ENCODE measurements around the gene PLEKHA8.
A peak's percentile ranks its signal among the peaks of the same experiment; 100 is the strongest.
"Not testable (repeated sequence)": the region's sequence is repeated elsewhere in the genome, so short reads cannot be mapped to it uniquely, and the experiment has no call there.

PLEKHA8 gene

DNA sequence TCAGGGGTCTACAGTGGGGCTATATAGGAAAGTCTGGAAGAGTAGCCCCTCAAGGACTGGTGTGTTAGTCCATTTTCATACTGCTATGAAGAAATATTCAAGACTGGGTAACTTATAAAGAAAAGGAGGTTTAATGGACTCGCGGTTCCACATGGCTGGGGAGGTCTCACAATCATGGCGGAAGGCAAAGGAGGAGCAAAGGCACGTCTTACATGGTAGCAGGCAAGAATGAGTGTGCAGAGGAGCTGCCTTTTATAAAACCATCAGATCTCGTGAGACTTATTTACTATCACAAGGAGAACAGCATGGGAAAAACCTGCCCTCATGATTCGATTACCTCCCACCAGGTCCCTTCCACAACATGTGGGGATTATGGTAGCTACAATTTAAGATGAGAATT is 4.7 kb upstream of the PLEKHA8 start:
- DNase-seq (ENCODE audit: low spot score) = no peak

GRCh38 chr7:30026229-30027064 is 1.8 kb upstream of the PLEKHA8 start, which contains the start of gene FKBP14:
TSS of gene FKBP14 (minus strand) at chr7:30026702. CDS start at chr7:30026508, 194 bp downstream.
- DNase-seq (ENCODE audit: low spot score) = peak; percentile 97

DNA sequence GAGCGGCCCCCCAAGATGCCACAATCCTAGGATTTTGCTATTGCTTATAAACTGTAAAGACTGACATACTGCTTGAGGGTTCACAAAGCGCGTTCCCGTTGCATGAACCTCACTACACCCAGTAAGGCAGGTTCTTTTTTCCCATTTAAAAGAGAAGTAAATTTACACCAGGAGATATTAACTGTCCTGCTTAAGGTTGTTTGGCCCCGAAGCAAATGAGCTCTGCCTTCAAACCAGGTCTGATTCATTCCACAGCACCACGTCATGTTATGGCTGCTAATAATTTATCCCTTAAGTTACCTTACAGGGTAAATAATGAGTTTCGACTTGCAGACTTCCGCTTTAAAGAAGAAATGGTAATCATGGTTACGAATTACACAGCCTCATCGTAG is 1.2 kb upstream of the PLEKHA8 start:
- no peak for DNase-seq (ENCODE audit: low spot score)

- DNase-seq (ENCODE audit: low spot score) = no peak
Observed at GRCh38 chr7:30027740-30028215, 434 bp upstream of the PLEKHA8 start.

DNA sequence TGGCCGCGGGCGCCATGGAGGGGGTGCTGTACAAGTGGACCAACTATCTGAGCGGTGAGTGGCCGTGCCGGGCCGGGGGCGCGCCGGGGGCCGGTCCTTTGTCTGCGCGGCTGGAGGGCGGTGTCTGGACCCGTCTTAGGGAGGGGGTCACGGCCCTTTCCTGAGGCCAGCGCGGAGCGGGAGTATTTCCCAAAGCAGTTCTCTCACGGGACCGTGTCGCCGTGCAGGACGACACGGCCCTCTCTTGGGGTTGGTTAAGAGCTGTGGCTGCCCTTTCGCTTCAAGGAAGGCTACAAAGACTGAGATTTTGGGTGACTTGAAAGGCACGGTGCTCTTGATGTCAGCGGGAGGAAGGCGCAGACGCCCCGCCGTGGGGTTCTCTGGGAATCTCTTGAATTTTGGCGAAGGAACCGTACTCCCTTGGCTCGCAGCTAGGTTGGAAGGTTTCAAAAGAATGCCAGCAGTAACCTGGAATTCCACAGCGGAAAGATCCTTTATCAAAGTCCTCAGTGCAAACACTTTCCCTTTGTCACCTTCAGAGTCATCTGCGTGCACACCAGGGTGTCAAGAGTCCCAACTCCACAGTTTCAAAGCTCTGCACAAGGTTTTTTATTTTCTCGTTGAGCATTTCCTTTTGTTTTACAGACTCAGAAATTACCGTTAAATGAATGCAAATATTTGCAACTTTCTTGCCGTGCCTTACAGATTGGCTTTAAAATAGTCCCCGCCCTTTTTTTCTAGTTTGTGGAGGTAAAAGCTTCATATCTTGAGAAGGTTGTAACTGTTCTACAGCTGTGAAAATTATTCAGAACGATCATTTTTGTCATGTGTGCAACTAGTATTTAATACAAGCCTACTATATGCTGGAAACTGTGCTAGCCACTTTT is 780 bp downstream of the PLEKHA8 start:
- DNase-seq (ENCODE audit: low spot score) = peak; percentile 24

DNA sequence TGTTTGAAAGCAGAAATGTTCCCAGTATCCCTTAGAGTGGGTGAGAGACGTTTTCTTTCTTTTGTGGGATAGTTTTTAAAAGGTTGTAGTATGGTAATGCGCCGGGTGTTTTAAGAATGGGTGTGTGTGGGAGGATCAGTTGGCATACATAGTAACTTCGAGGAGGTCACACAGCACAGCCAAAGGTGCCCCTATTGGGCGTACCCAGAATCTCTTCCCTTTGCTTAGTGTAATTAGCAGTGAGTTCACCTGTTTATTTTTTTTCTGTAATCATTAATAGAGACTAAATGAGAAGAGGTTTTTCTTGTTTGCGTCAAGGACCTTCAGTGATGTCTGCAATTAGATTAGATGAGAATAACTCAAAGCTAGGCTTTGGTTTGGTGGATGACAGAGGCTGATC is 1.5 kb downstream of the PLEKHA8 start:
- no peak for DNase-seq (ENCODE audit: low spot score)

- DNase-seq (ENCODE audit: low spot score) = no peak
Observed at GRCh38 chr7:30032310-30033125, 4.3 kb downstream of the PLEKHA8 start.

GRCh38 chr7:30034501-30034900 is 6.3 kb downstream of the PLEKHA8 start:
- no peak for DNase-seq (ENCODE audit: low spot score)

GRCh38 chr7:30036220-30036619 is 8.0 kb downstream of the PLEKHA8 start:
- no peak for DNase-seq (ENCODE audit: low spot score)

DNA sequence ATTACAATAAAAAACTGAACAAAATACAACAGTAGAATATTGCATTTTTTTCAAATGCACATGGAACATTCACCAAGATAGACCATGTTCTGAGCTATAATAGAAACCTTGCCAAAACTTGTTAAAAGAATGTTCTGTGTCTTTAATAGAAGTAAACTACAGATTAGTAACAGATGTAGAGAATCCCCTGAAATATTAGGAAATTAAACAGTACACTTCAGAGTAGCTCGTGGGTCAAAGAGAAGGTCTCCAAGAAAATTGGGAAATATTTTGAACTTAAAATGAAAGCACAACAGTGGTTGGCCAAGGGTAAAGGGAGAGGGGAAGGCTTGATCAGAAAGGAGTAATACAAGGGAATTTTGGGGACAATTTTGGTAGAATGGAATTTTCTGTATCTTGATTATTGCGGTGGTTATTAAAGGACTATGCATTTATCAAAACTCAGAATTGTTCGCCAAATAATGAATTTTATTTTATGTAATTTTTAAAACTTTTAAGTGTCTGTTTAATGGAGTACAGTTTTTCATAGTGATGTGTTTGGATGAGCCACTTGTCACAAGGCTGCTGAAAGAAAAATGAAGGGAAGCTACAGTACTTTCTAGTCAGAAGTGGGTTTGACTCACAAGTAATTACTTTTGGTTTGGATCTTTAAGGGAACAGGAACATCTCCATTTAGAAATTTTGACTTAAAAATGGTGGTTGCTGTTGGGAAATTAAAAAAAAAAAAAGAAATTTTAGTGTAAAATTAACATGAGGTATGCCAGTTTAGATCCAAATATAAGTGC is 10.2 kb downstream of the PLEKHA8 start:
- DNase-seq (ENCODE audit: low spot score) = no peak

GRCh38 chr7:30040938-30041337 is 12.7 kb downstream of the PLEKHA8 start:
- no peak for DNase-seq (ENCODE audit: low spot score)

- DNase-seq (ENCODE audit: low spot score) = no peak
Observed at GRCh38 chr7:30041526-30042269, 13.5 kb downstream of the PLEKHA8 start.

GRCh38 chr7:30046127-30046770 is 18.0 kb downstream of the PLEKHA8 start:
- no peak for DNase-seq (ENCODE audit: low spot score)

DNA sequence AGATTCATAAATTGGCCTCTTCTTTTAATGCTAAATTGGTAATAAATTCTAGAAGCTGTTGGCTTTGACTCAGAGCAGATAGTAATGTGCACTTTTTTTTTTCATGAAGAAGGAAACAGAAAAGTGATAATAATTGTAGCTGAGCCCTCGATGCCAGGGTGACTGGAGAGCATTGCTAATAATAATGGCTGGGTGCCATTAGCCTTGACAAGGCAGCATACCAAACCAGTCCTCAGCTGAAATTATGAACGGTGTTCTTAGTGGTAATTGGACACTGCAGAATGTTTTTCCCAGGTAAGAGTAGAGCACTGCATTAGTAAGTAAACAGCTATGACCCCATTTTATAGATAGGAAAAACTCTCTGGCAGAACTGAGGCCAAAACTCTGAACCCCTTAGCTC is 18.9 kb downstream of the PLEKHA8 start:
- DNase-seq (ENCODE audit: low spot score) = no peak

DNA sequence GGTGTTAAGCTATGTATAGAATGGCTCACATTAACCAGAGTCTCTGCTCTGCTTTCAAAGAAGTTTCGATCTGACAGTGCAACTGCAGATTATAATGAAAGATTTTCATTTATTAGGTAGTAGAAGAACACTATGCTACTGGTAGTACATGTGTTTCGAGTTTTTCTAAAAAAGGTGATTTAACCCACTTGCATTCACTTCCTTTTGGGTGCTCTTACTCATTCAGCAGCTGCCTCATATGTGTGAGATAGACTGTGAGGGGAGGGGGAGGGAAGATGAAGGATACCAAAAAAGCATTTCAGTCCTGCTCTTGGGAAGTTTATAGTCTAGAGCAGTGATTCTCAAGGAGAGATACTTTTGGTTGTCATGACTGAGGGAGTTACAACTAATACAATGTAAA is 20.4 kb downstream of the PLEKHA8 start:
- DNase-seq (ENCODE audit: low spot score) = no peak

- no peak for DNase-seq (ENCODE audit: low spot score)
Observed at GRCh38 chr7:30049173-30049572, 21.0 kb downstream of the PLEKHA8 start.

DNA sequence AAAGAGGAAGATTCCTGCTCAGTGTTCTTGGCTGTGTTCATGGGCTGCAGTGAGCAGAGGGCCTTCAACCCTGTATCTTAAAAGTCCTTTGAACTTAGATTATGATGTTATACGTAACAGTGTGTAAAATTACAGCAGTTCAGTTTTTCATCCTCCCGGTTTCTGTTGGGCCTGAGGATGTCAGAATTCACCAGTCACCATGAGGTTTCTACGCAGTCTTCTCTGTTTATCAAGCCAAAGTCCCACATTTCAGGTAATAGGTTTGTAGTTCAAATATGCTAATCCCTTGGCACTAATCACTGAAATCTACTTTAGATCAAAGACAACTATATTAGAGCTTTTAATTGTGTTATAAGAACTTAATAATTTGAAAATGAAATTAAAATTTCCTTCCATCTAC is 24.9 kb downstream of the PLEKHA8 start:
- DNase-seq (ENCODE audit: low spot score) = no peak

DNA sequence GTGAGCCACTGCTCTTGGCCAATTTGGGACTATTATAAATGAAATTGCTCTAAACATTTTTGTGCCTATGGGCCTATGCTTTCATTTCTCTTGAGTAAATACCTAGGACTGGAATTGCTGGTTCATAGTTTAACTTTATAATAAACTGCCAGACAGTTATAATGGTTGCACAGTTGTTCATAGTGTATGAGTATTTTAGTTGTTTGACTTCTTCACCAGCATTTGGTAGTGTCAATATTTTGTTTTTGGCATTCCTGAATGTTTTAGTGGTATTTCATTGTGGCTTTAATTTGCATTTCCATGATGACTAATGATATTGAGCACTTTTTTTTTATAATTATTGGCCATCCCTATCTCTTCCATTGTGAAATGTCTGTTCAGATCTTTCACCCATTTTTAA is 29.5 kb downstream of the PLEKHA8 start:
- no peak for DNase-seq (ENCODE audit: low spot score)

DNA sequence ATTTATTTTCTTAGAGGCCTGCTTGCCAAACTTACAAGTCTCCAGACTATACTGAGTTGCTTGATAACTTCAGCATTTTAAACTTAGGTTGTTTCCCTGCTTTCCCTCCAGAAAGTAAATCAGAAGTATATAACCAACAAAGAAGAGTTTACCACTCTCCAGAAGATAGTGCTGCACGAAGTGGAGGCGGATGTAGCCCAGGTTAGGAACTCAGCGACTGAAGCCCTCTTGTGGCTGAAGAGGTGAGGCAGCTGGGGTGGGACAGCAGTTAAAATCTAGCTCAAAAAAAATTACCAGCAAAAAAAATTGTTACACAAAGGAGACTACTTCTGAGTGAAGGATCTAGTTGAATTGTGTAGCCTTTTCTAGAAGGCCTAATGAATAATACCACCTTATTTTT is 33.6 kb downstream of the PLEKHA8 start:
- DNase-seq (ENCODE audit: low spot score) = not testable (repeated sequence)

GRCh38 chr7:30062587-30062986 is 34.4 kb downstream of the PLEKHA8 start:
- peak; percentile 35 for DNase-seq (ENCODE audit: low spot score)
